HEK293 (cell line): ENCODE measurements around the gene CACNB4.

Source experiments
- CTCF ChIA-PET: fragments of 350-600 bp; formaldehyde crosslinking; extraction: SDS; loops from one replicate; lab custom pipeline; 2021; ENCODE audit warnings: antibody characterized with exemption; lab: Yijun Ruan, JAX
- POLR2A ChIA-PET: fragments of 300-600 bp; formaldehyde crosslinking; extraction: SDS; loops from one replicate; lab custom pipeline; 2020; ENCODE audit warnings: antibody characterized with exemption, inconsistent platforms; lab: Yijun Ruan, JAX
- H3K27ac ChIP-seq: fragments of 200-500 bp; sonication (Bioruptor generic); 2 replicates; pipeline ENCODE4 v1.5.1; 2014; ENCODE audit warnings: low read depth, low read length, control low read depth, inconsistent platforms; ENCODE audit errors: extremely low read depth
- H3K36me3 ChIP-seq, 2 experiments: fragments of 200-500 bp in 1 of 2; sonication (Bioruptor generic) in 1 of 2; 1 replicate in 1 of 2; 2 replicates in 1 of 2; pipeline ENCODE4 v1.5.1; 2014 to 2017; ENCODE audit warnings: inconsistent platforms in 2 of 2, low read length in 2 of 2; ENCODE audit not compliant: control insufficient read depth in 2 of 2, insufficient read depth in 1 of 2
- H3K4me1 ChIP-seq: fragments of 200-500 bp; sonication (Bioruptor generic); 2 replicates; pipeline ENCODE4 v1.5.1; 2014; ENCODE audit warnings: mild to moderate bottlenecking, low read length, inconsistent platforms; ENCODE audit not compliant: control insufficient read depth, insufficient read depth
- H3K4me3 ChIP-seq: 2 replicates; pipeline ENCODE4 v1.5.1; 2011; ENCODE audit warnings: low read depth, mild to moderate bottlenecking, control low read depth, low read length, moderate library complexity
- H3K9me3 ChIP-seq: fragments of 200-500 bp; sonication (Bioruptor generic); 2 replicates; pipeline ENCODE4 v1.5.1; 2014; ENCODE audit warnings: low read depth, low read length, inconsistent platforms; ENCODE audit not compliant: control insufficient read depth, insufficient read depth
- EGR2 ChIP-seq: fragments of 450-650 bp; formaldehyde crosslinking; IDR thresholded peaks from 2 replicates; pipeline ENCODE4 v1.5.1; 2016; ENCODE audit warnings: low read depth, missing biosample characterization, missing genetic modification characterization
- IKZF3 ChIP-seq: fragments of 450-650 bp; IDR thresholded peaks from 2 replicates; pipeline ENCODE4 v1.5.0; 2018; ENCODE audit warnings: missing biosample characterization, mild to moderate bottlenecking, missing genetic modification characterization, moderate library complexity
- OVOL3 ChIP-seq: fragments of 450-650 bp; formaldehyde crosslinking; IDR thresholded peaks from 2 replicates; pipeline ENCODE4 v1.5.1; 2016; ENCODE audit warnings: missing biosample characterization, missing genetic modification characterization
- PRDM1 ChIP-seq: fragments of 450-650 bp; formaldehyde crosslinking; IDR thresholded peaks from 2 replicates; pipeline ENCODE4; 2016; ENCODE audit warnings: missing biosample characterization, missing genetic modification characterization
- TRIM28 ChIP-seq: IDR thresholded peaks from 2 replicates; pipeline ENCODE4 v1.6.1; 2011; ENCODE audit warnings: low read length, control low read depth, borderline replicate concordance
- ZBTB20 ChIP-seq: fragments of 450-650 bp; formaldehyde crosslinking; IDR thresholded peaks from 2 replicates; pipeline ENCODE4 v1.5.1; 2016; ENCODE audit warnings: missing biosample characterization, missing genetic modification characterization
- ZNF138 ChIP-seq: fragments of 450-650 bp; formaldehyde crosslinking; IDR thresholded peaks from 2 replicates; pipeline ENCODE4 v1.5.1; 2016; ENCODE audit warnings: missing biosample characterization, missing genetic modification characterization, borderline replicate concordance
- ZNF146 ChIP-seq: fragments of 450-650 bp; formaldehyde crosslinking; IDR thresholded peaks from 2 replicates; pipeline ENCODE4 v1.5.1; 2016; ENCODE audit warnings: missing biosample characterization, missing genetic modification characterization
- ZNF174 ChIP-seq: fragments of 450-650 bp; formaldehyde crosslinking; IDR thresholded peaks from 2 replicates; pipeline ENCODE4 v1.5.0; 2017; ENCODE audit warnings: missing biosample characterization, mild to moderate bottlenecking, missing genetic modification characterization
- ZNF211 ChIP-seq: fragments of 450-650 bp; formaldehyde crosslinking; IDR thresholded peaks from 2 replicates; pipeline ENCODE4 v1.5.1; 2016; ENCODE audit warnings: low read depth, missing biosample characterization, missing genetic modification characterization
- ZNF335 ChIP-seq: fragments of 450-650 bp; formaldehyde crosslinking; conservative IDR thresholded peaks from 2 replicates; pipeline ENCODE4 v1.5.1; 2016; ENCODE audit warnings: missing biosample characterization, missing genetic modification characterization
- ZNF341 ChIP-seq: fragments of 450-650 bp; formaldehyde crosslinking; IDR thresholded peaks from 2 replicates; pipeline ENCODE4; 2016; ENCODE audit warnings: low read depth, missing biosample characterization, missing genetic modification characterization
- ZNF433 ChIP-seq: fragments of 450-650 bp; formaldehyde crosslinking; IDR thresholded peaks from 2 replicates; pipeline ENCODE4 v1.5.1; 2016; ENCODE audit warnings: missing biosample characterization, missing genetic modification characterization, low read depth
- ZNF48 ChIP-seq: fragments of 450-650 bp; formaldehyde crosslinking; IDR thresholded peaks from 2 replicates; pipeline ENCODE4 v1.5.1; 2016; ENCODE audit warnings: missing biosample characterization, missing genetic modification characterization
- ZNF529 ChIP-seq: fragments of 450-650 bp; formaldehyde crosslinking; IDR thresholded peaks from 2 replicates; pipeline ENCODE4 v1.5.1; 2017; ENCODE audit warnings: missing genetic modification characterization, missing biosample characterization; ENCODE audit not compliant: insufficient replicate concordance
- ZNF560 ChIP-seq: fragments of 450-650 bp; formaldehyde crosslinking; IDR thresholded peaks from 2 replicates; pipeline ENCODE4 v1.5.1; 2017; ENCODE audit warnings: missing biosample characterization, missing genetic modification characterization, borderline replicate concordance
- ZNF571 ChIP-seq: fragments of 450-650 bp; formaldehyde crosslinking; IDR thresholded peaks from 2 replicates; pipeline ENCODE4 v1.5.0; 2017; ENCODE audit warnings: missing biosample characterization, missing genetic modification characterization
- ZNF585B ChIP-seq: fragments of 450-650 bp; formaldehyde crosslinking; IDR thresholded peaks from 2 replicates; pipeline ENCODE4 v1.5.1; 2016; ENCODE audit warnings: missing biosample characterization, missing genetic modification characterization
- ZNF596 ChIP-seq: fragments of 450-650 bp; IDR thresholded peaks from 2 replicates; pipeline ENCODE4 v1.5.0; 2018; ENCODE audit warnings: missing biosample characterization, mild to moderate bottlenecking, missing genetic modification characterization, moderate library complexity
- ZNF610 ChIP-seq: fragments of 450-650 bp; formaldehyde crosslinking; IDR thresholded peaks from 2 replicates; pipeline ENCODE4 v1.5.1; 2016; ENCODE audit warnings: missing biosample characterization, missing genetic modification characterization, borderline replicate concordance
- ZNF660 ChIP-seq: fragments of 450-650 bp; IDR thresholded peaks from 2 replicates; pipeline ENCODE4 v1.5.1; 2018; ENCODE audit warnings: missing biosample characterization, mild to moderate bottlenecking, missing genetic modification characterization
- ZNF747 ChIP-seq: fragments of 450-650 bp; formaldehyde crosslinking; IDR thresholded peaks from 2 replicates; pipeline ENCODE4 v1.5.1; 2016; ENCODE audit warnings: missing biosample characterization, missing genetic modification characterization
- ZNF837 ChIP-seq: fragments of 450-650 bp; formaldehyde crosslinking; IDR thresholded peaks from 2 replicates; pipeline ENCODE4 v1.5.1; 2016; ENCODE audit warnings: missing biosample characterization, missing genetic modification characterization
- ZXDB ChIP-seq: fragments of 450-650 bp; formaldehyde crosslinking; IDR thresholded peaks from 2 replicates; pipeline ENCODE4 v1.5.1; 2016; ENCODE audit warnings: missing biosample characterization, missing genetic modification characterization
- TF ChIP-seq, protein P1 (sequence below): fragments of 450-650 bp; formaldehyde crosslinking; IDR thresholded peaks from 2 replicates; pipeline ENCODE4 v1.5.1; 2016; ENCODE audit warnings: missing biosample characterization, missing genetic modification characterization
- TF ChIP-seq, protein P2 (sequence below): fragments of 450-650 bp; IDR thresholded peaks from 2 replicates; pipeline ENCODE4 v1.5.1; 2018; ENCODE audit warnings: missing biosample characterization, missing genetic modification characterization
- TF ChIP-seq, protein P3 (sequence below): fragments of 450-650 bp; formaldehyde crosslinking; IDR thresholded peaks from 2 replicates; pipeline ENCODE4 v1.5.1; 2016; ENCODE audit warnings: missing biosample characterization, missing genetic modification characterization
- TF ChIP-seq, protein P4 (sequence below): fragments of 450-650 bp; formaldehyde crosslinking; IDR thresholded peaks from 2 replicates; pipeline ENCODE4 v1.5.1; 2017; ENCODE audit warnings: missing biosample characterization, missing genetic modification characterization

CACNB4 gene

DNA sequence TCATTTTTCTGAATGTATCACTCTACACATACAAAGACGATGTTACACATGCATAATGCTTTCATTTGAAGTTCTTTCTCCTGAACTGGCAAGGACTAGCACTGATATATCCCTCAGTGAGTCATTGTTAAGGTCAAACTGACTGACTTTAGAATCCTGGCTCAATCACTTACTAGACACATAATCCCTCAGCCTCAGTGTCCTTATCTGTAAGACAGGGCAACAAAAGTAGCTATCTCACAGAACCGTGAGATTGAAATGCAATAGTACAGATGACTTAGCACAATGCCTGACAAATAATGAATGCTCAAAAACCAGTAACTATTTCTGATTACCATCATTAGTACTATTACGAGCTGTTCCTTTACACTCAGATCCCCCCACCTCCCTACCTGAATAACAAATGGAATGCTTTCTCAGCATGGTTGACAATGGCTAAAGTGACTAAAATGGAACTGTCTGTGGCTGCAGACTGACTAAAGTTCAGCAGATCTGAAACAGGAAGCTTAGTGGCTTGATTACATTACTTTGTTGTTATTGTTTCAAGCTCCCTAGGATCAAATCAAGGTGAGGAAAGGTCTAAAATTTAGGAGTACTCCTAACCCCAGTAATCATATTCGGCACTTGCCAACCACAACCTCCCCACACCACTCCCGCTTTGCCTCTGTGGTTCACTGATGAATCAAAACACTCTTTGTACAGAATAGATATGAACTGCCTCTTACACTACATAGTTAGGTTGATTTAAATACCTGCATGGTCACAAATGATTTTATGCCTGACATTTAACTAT lies 35.8 kb upstream of the CACNB4 start:
- TF ChIP-seq, protein P1, sequence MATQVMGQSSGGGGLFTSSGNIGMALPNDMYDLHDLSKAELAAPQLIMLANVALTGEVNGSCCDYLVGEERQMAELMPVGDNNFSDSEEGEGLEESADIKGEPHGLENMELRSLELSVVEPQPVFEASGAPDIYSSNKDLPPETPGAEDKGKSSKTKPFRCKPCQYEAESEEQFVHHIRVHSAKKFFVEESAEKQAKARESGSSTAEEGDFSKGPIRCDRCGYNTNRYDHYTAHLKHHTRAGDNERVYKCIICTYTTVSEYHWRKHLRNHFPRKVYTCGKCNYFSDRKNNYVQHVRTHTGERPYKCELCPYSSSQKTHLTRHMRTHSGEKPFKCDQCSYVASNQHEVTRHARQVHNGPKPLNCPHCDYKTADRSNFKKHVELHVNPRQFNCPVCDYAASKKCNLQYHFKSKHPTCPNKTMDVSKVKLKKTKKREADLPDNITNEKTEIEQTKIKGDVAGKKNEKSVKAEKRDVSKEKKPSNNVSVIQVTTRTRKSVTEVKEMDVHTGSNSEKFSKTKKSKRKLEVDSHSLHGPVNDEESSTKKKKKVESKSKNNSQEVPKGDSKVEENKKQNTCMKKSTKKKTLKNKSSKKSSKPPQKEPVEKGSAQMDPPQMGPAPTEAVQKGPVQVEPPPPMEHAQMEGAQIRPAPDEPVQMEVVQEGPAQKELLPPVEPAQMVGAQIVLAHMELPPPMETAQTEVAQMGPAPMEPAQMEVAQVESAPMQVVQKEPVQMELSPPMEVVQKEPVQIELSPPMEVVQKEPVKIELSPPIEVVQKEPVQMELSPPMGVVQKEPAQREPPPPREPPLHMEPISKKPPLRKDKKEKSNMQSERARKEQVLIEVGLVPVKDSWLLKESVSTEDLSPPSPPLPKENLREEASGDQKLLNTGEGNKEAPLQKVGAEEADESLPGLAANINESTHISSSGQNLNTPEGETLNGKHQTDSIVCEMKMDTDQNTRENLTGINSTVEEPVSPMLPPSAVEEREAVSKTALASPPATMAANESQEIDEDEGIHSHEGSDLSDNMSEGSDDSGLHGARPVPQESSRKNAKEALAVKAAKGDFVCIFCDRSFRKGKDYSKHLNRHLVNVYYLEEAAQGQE (tag by site-specific recombination), result no peak
- TF ChIP-seq ZNF747 (tag by site-specific recombination) (no peak), TRIM28 (peak; percentile 75; the same call in 1 of the 2 replicates), ZNF596 (tag by site-specific recombination) (no peak), ZNF571 (tag by site-specific recombination) (no peak), ZNF211 (tag by site-specific recombination) (no peak), ZNF138 (no peak), ZNF560 (tag by site-specific recombination) (no peak), PRDM1 (tag by site-specific recombination) (no peak), ZNF146 (tag by site-specific recombination) (no peak), ZNF335 (no peak), ZXDB (no peak), ZNF433 (tag by site-specific recombination) (no peak), ZNF341 (tag by site-specific recombination) (peak; percentile 36; the same call in 1 of the 2 replicates), ZNF660 (tag by site-specific recombination) (no peak)
- TF ChIP-seq, protein P2, sequence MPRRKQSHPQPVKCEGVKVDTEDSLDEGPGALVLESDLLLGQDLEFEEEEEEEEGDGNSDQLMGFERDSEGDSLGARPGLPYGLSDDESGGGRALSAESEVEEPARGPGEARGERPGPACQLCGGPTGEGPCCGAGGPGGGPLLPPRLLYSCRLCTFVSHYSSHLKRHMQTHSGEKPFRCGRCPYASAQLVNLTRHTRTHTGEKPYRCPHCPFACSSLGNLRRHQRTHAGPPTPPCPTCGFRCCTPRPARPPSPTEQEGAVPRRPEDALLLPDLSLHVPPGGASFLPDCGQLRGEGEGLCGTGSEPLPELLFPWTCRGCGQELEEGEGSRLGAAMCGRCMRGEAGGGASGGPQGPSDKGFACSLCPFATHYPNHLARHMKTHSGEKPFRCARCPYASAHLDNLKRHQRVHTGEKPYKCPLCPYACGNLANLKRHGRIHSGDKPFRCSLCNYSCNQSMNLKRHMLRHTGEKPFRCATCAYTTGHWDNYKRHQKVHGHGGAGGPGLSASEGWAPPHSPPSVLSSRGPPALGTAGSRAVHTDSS (tag by site-specific recombination), result no peak
- TF ChIP-seq, protein P3, sequence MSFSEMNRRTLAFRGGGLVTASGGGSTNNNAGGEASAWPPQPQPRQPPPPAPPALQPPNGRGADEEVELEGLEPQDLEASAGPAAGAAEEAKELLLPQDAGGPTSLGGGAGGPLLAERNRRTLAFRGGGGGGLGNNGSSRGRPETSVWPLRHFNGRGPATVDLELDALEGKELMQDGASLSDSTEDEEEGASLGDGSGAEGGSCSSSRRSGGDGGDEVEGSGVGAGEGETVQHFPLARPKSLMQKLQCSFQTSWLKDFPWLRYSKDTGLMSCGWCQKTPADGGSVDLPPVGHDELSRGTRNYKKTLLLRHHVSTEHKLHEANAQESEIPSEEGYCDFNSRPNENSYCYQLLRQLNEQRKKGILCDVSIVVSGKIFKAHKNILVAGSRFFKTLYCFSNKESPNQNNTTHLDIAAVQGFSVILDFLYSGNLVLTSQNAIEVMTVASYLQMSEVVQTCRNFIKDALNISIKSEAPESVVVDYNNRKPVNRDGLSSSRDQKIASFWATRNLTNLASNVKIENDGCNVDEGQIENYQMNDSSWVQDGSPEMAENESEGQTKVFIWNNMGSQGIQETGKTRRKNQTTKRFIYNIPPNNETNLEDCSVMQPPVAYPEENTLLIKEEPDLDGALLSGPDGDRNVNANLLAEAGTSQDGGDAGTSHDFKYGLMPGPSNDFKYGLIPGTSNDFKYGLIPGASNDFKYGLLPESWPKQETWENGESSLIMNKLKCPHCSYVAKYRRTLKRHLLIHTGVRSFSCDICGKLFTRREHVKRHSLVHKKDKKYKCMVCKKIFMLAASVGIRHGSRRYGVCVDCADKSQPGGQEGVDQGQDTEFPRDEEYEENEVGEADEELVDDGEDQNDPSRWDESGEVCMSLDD (tag by site-specific recombination), result no peak
- H3K4me1 ChIP-seq, result no peaks in the 10 kb centered on the region; the same call in 1 of the 2 replicates
- no peak overlapping the region for H3K4me3 ChIP-seq
- no peaks in the 10 kb centered on the region for H3K36me3 ChIP-seq
- H3K9me3 ChIP-seq, result no peaks in the 10 kb centered on the region
- CTCF ChIA-PET, result interaction anchor here (0.6 kb wide), 1 partner anchor 651 kb away, joined by 3 read pairs; no protein-coding TSS in a partner anchor
- no peak overlapping the region for H3K27ac ChIP-seq
- POLR2A ChIA-PET, result interaction anchor here (0.5 kb wide), 1 partner anchor 28 kb away, joined by 3 read pairs; no protein-coding TSS in a partner anchor

DNA sequence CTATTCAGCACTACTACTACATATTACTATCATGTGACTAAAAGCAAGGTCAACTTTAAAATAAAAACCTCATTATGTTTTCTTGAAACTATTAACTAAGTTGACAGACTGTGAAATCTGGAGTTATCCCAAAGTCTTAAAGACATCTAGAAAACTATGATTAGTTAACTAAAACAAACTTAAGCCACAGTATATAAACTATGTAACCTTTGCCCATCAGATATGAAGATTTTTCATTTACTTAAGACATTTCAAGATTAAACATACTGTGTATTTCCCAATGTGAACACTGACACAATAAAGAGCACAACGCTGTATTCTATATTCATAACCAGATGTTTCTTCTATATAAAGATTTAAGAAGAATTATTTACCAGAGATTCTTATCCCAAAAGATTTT lies 33.5 kb upstream of the CACNB4 start:
- POLR2A ChIA-PET, result no interaction called here
- TF ChIP-seq OVOL3 (no peak), ZNF48 (no peak), ZNF837 (tag by site-specific recombination) (no peak), ZNF529 (tag by site-specific recombination) (no peak), ZNF585B (tag by site-specific recombination) (no peak), ZNF174 (tag by site-specific recombination) (no peak), ZNF610 (no peak), EGR2 (tag by site-specific recombination) (no peak), ZBTB20 (tag by site-specific recombination) (no peak), IKZF3 (tag by site-specific recombination) (no peak)
- TF ChIP-seq, protein P4, sequence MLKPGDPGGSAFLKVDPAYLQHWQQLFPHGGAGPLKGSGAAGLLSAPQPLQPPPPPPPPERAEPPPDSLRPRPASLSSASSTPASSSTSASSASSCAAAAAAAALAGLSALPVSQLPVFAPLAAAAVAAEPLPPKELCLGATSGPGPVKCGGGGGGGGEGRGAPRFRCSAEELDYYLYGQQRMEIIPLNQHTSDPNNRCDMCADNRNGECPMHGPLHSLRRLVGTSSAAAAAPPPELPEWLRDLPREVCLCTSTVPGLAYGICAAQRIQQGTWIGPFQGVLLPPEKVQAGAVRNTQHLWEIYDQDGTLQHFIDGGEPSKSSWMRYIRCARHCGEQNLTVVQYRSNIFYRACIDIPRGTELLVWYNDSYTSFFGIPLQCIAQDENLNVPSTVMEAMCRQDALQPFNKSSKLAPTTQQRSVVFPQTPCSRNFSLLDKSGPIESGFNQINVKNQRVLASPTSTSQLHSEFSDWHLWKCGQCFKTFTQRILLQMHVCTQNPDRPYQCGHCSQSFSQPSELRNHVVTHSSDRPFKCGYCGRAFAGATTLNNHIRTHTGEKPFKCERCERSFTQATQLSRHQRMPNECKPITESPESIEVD (tag by site-specific recombination), result no peak

More for the DNA sequence above, 33.5 kb upstream of the CACNB4 start:
- Histone ChIP-seq H3K27ac (no peak overlapping the region), H3K36me3 (no peaks in the 10 kb centered on the region), H3K9me3 (no peaks in the 10 kb centered on the region), H3K4me3 (no peak overlapping the region), H3K4me1 (no peaks in the 10 kb centered on the region; the same call in 1 of the 2 replicates)
- CTCF ChIA-PET, result no interaction called here
